Lower leg skin (tissue), 3 donors: ENCODE results near the gene MLLT3.

Experiments used
- CTCF ChIP-seq, 3 donors: fragments of 450-650 bp; IDR thresholded peaks; one replicate each; pipeline ENCODE4 v1.5.1; 2016; ENCODE audit warnings: antibody characterized with exemption in 3 of 3, mild to moderate bottlenecking in 3 of 3, moderate library complexity in 2 of 3
- POLR2A ChIP-seq, 2 donors: fragments of 450-650 bp; IDR thresholded peaks; one replicate each; pipeline ENCODE4 v1.6.1; 2016 to 2017; ENCODE audit warnings: antibody characterized with exemption in 2 of 2, mild to moderate bottlenecking in 1 of 2, moderate library complexity in 1 of 2

- no peak for TF ChIP-seq POLR2A (IDR thresholded peaks at IDR 0.05)
- TF ChIP-seq CTCF (IDR thresholded peaks at IDR 0.05), result no peak
Measured at GRCh38 chr9:20508242-20508641, 114.1 kb downstream of the MLLT3 start.
